Daoy (cell line): Measurements from ENCODE around the gene TTC39C. TPM values are rescaled to one million over a fixed set of nuclear protein-coding genes. Genes with fewer than 3 reads are reported as not detected.

ENCODE experiments used
- total RNA-seq: library from RNA; depleted of rRNA; stranded (reverse); fragments of >200 nt; shearing (Covaris generic); gene quantifications from 2 replicates; pipeline ENCODE4 v1.2.3, GENCODE V29; 2014; rRNA removed

Gene TTC39C
- total RNA-seq, 1 experiment from 2014 or later = 18.3 TPM

Other genes starting within 250 kb of the TTC39C start
- 1.4 and 3.1 TPM in 2 replicates for gene CABYR, start 124.3 kb downstream of the TTC39C start, total RNA-seq